OCI-M2 (cell line): ENCODE data around the gene UBD.

Experiments
- DNase-seq: peaks from one replicate; lab custom pipeline; 2025; ENCODE audit not compliant: unreplicated experiment; lab: John Stamatoyannopoulos, UW

UBD gene

GRCh38 chr6:29559524-29560287, at the start of gene UBD:
TSS of gene UBD (minus strand) at chr6:29559732. CDS start at chr6:29559701, 31 bp downstream.
- DNase-seq: no peak

DNA sequence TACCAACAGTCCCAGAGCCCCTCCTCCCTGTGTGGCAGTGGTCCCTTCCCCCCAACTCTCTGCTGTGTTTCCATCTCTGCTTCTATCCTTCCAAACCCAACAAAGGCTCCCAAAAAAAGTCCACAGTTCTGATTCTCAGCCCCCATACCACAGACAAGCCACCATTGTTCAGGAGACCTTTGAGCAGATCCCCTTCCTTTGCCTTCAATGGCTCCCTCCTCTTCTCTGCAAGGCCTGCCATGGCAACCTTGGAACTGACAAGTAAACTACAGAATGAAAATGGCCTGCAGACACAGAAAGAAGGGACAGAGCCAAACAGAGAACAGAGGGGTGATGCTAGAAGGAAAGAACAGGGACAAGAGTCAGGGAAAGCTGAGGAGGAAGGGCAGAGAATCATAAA, 48.6 kb upstream of the UBD start:
- DNase-seq: no peak

- no peak for DNase-seq
Measured at GRCh38 chr6:29603930-29604329, 44.4 kb upstream of the UBD start.

GRCh38 chr6:29603456-29603855, 43.9 kb upstream of the UBD start:
- DNase-seq: no peak

DNA sequence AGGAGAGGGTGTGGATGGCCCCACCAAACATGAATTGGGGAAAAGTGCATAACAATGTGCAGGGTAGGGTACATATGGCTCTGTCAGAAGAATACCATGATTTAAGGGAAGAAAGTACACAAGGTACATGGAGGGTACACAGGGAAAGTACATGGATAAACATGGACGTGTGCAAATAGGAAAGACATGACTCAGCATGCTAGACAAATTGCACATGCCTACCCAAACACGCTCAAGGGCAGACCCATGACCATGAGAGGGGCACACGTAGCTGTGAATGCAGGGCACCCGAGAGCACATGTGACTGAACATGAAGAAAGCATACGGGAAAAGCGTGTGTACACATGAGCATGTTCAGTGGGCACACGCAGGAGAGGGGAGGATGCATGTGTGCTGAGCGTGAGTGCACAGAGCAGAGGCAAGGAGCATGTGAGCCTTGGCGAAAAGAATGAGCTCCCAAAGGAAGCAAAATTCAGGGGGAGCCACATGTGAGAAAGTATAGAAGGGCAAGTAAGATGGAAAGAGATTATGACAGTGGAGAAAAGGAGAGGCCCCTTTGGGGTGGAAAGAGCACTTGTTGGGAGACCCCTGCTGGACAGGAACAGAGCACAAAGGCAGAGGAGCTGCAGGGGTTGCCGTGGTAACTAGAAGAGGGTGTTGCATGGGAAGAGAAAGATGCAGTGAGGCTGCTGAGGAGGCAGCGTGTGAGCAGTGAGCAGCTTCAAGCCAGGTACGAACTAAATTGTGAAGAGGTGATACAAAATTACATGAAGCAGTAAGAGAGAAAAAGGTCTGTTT, 43.2 kb upstream of the UBD start:
- no peak for DNase-seq

DNA sequence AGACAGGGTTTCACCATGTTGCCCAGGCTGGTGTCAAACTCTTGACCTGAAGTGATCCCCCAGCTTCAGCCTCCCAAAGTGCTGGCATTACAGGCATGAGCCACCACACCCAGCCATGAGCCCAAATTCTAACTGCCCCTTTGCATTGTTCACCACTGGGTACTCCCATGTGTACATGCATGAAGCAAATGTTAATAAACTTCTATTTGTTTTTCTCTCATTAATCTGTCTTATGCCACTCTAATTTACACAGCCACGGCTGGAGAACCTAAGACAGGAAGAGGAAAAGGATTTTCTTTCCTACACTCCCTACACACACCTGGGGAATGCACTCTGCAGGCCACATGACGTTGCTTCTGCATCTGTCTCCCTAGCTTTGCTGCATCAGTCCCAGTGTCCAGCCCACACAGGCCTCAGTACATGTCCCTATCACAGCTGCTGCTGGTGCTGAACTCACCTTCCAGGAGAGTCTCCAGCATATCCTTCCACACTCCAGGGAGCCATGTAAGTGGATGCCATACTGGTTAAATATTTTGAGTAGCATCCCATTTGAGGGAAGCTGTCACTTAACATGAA, 38.7 kb upstream of the UBD start:
- DNase-seq: no peak

DNA sequence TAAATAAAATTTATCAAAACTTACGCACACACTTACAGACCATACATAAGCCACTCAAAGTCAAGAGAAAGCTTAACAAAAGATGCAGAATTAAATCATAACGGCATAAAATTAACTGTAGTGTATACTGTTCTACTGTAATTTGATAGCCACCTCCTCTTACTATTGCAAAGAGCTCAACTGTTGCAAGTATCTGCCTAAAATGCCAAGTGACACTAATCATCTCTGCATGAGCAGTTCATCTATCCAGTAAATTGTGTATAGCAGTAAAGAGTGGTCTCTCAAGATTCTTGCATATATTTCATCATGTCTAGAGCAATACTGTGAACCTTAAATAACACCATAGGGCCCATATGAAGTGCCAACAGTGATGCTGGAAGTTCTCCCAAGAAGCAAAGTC, 37.7 kb upstream of the UBD start:
- DNase-seq: no peak

- DNase-seq: no peak
Measured at GRCh38 chr6:29596381-29596900, 36.9 kb upstream of the UBD start.

DNA sequence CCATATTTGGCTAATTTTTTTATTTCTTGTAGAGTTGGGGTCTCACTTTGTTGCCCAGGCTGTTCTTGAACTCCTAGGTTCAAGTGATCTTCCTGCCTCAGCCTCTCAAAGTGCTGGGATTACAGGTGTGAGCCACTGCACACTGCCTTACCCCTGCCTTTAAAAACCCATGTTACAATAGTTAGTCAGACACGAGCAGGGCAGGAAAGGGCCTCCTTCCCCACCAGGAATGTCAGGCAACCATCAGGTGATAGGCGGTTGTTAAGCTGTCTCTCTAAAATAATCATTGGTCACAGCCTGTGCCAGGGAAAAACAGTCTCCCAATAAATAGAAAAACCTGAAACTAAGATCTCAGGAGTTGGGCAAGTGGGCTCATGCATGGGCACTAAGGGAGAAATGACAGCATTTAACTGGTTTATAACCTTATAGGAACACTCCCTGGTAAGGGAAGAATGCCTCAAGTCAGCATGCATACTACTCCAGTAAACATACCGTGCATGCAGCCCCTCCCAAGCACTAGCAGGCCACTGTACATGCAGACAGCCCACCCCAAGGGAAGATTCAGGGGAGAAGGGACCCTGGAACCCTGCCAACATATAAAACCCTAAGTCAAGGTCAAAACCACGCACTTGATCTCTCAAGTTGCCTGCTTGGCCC, 33.8 kb upstream of the UBD start:
- DNase-seq: no peak

- DNase-seq: no peak
Measured at GRCh38 chr6:29591677-29592076, 32.1 kb upstream of the UBD start.

DNA sequence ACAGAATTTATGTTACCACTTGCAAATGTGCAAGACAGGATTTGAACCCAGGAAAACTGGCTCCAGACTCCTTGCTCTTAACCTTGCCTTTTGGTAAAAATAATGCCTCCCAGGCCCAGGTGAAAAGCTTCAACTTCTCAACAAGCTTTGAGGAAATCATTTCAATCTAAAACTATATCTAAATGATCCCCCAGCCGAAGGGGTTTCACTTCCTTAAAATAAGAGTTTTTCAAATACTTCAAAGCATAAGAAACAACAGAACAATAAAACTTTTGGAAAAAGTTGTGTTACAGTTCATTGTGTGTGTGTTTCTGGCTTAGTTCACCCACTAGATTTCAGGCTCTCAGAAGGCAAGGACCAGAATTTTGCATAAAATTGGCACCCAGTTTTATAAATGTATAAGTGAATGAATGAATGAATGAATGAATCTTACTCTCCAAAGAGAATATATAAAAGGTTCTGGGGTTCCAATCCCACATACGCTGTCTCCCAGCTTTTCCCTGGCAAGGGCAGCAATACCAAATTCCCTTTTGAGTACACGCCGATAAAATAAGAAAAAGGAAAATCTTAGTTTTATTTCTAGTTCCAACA, 30.8 kb upstream of the UBD start:
- DNase-seq: no peak

- DNase-seq: peak; percentile 37
Measured at GRCh38 chr6:29589423-29590048, 30.0 kb upstream of the UBD start.

- no peak for DNase-seq
Measured at GRCh38 chr6:29584821-29585220, 25.3 kb upstream of the UBD start, which contains the start of gene OR2H2. TSS of gene OR2H2 (plus strand) at chr6:29585121. CDS start at chr6:29587945, 2,824 bp downstream.

- DNase-seq: no peak
Measured at GRCh38 chr6:29577544-29577943, 18.0 kb upstream of the UBD start.

GRCh38 chr6:29576056-29576455, 16.5 kb upstream of the UBD start:
- no peak for DNase-seq

DNA sequence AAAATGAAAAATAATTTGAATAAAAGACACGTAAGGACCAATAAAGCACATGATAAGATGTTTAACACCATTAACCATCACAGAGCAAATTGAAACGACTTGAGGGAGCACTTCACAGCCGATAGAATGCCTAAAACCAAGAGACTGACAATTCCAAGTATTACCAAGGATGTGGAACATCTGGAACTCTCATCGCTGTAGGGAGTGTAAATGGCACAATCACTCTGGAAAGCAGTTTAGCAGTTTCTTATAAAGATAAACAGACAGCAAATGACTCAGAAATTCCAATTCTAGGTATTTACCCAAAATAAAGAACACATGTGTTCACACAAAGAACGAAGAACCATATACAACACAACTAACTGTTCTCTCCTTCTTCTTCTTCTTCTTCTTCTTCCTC, 8.5 kb upstream of the UBD start:
- no peak for DNase-seq

GRCh38 chr6:29567541-29567940, 8.0 kb upstream of the UBD start:
- no peak for DNase-seq

GRCh38 chr6:29566856-29567255, 7.3 kb upstream of the UBD start:
- no peak for DNase-seq

GRCh38 chr6:29564875-29565274, 5.3 kb upstream of the UBD start:
- no peak for DNase-seq

DNA sequence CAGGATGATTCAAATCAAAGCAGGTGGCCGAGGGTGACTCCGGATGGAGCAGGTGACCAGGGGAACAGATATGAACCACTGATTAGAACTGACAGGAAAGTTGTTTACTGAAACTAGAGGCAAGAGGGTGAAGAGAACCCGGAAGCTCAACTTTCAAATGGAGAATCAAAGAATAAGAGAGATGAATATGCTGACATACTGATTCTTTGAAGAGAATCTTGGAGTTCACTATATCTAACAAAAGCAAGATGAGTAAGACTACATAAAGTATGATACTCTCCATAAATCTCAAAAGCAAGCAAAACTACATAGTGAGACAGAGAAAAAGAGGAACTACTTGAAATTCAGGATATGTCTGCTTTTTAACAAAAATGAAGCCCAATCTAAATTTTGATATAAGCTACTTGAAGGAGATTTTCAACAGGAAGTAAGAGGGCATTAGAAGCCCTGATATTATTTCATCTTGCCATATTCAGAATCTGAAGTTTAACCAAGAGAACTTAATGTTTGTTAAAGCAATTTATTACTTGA, 4.0 kb upstream of the UBD start:
- no peak for DNase-seq
